Pericardium fibroblast (primary cell): ENCODE data around the gene FAM111B. TPM values are rescaled to one million over a fixed set of nuclear protein-coding genes. Genes with fewer than 3 reads are reported as not detected.

Source experiments
- total RNA-seq: library from RNA; depleted of rRNA; stranded (reverse); fragments of >200 nt; gene quantifications from 2 replicates; pipeline ENCODE4 v1.2.3, GENCODE V29; 2015

FAM111B gene, protein sequence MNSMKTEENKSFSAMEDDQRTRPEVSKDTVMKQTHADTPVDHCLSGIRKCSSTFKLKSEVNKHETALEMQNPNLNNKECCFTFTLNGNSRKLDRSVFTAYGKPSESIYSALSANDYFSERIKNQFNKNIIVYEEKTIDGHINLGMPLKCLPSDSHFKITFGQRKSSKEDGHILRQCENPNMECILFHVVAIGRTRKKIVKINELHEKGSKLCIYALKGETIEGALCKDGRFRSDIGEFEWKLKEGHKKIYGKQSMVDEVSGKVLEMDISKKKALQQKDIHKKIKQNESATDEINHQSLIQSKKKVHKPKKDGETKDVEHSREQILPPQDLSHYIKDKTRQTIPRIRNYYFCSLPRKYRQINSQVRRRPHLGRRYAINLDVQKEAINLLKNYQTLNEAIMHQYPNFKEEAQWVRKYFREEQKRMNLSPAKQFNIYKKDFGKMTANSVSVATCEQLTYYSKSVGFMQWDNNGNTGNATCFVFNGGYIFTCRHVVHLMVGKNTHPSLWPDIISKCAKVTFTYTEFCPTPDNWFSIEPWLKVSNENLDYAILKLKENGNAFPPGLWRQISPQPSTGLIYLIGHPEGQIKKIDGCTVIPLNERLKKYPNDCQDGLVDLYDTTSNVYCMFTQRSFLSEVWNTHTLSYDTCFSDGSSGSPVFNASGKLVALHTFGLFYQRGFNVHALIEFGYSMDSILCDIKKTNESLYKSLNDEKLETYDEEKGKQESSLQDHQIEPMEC
- total RNA-seq = 0.12 and 0.26 TPM in 2 replicates

DNA sequence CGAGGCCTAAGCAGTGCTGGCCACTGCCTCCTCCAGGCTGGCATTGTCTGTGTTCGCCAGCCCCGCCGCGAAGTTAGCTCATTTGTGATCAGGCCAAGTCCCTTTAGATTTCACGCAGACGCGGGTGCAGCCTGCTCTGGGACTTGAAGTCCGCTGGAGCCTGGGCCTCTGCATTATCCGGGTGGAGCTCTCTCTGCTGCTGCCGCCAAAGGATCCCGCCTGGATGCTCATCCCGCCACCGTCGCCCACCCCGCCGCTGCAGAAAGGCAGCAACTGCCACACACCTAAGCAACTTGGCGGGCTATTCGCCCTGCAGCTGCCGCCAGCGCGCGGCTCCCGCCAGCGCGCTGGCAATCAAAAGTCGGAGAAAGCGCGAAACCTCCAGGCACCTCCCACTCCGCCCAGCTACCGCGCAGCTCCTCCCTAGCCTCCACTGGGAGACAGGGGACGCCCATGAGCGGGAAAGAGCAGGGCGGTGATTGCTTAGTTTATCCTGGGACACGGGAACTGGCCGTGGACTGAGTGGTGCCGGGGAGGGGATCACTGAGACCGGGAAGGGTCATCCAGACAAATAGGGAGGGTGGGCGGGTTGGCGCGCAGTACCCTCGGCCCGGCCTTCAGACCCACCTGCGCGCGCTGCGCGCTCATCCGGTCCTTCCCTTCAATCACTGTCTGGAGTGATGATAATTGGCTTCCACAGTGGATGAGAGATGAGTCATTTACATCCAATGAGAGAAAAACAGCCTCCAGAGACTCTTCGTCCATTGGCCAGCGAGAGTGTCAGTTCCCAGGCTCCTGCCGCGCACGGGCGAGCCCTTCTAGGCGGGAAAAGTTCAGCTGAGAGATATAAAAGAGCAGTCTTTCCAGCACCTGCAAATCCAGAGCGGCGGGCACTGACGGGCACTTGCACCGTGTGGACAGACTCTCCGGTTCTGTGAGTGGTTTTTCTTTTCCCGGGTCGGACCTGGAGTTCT lies at the start of gene FAM111B:
FAM111B (plus strand) TSS at position 875 of the 974 bp plus-strand sequence. CDS start 2,389 bp downstream, outside the sequence.

DNA sequence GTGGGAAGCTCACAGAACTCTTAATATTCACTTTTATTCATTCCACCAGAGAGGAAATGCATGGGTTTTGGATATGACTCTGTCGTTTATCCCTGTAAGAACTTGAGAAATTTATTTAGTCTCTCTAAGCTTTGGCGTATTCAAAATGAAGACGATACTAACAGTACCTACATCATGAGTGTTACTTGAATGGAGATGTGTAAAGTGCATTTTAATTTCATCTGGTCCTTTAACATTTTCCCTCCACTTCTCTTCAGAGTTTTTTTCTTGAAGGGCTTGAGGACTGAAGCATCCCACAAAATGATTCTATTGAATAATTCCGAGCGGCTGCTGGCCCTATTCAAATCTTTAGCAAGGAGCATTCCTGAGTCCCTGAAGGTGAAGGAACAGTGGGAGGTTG lies 21.0 kb upstream of the FAM111B start, which contains the start of gene GLYATL1B:
GLYATL1B (plus strand) TSS at position 301 of the 400 bp plus-strand sequence; CDS start at position 301, 0 bp downstream.

DNA sequence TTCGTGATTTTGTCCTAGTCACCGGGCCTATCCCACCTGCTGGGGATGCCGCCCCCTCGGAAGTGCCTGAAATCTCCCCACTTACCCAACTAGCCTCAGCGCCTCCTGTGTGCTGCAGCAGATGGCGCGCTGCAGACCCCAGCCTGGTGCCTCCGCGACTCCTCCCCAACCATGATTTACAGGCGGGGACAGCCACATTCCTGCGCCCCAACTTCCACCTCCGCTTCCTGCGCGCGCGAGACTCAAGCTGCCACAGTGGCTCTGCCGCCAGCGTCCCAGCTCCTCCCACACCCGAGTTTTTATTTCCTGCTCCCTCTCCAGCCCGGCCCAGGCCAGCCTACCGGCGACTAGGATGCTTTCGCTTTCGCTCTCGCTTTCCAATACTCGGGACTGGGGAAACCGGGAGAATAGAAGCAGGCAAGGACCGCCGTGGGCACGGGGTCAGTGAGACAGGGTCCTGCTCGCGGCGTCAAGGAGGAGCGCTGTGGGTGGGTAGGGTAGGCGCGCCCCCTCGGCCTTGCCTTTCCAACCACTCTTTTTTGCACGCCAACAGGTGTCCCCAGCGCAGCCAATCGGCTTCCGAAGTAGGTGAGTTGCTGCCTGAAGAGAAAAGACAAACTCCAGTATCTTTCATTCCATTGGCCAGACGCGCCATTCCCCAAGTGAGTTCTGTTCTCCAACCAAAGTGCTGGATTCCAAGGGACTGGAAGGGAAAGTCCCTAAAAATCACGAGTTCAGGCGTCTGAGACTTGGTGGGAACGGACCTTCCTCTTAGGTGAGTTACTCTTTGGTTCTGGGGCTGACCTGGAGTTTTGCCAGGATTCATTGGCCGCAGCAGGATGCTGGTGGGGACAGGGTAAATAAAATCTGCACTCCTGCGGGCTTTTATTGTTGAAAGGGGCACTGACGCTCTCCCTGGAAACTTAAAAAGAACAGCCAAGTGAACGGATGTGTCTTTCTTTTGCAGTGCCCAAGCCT lies 35.8 kb downstream of the FAM111B start, which contains the start of gene FAM111A:
FAM111A (plus strand) TSS at position 327 of the 978 bp plus-strand sequence. CDS start 6,017 bp downstream, outside the sequence.

DNA sequence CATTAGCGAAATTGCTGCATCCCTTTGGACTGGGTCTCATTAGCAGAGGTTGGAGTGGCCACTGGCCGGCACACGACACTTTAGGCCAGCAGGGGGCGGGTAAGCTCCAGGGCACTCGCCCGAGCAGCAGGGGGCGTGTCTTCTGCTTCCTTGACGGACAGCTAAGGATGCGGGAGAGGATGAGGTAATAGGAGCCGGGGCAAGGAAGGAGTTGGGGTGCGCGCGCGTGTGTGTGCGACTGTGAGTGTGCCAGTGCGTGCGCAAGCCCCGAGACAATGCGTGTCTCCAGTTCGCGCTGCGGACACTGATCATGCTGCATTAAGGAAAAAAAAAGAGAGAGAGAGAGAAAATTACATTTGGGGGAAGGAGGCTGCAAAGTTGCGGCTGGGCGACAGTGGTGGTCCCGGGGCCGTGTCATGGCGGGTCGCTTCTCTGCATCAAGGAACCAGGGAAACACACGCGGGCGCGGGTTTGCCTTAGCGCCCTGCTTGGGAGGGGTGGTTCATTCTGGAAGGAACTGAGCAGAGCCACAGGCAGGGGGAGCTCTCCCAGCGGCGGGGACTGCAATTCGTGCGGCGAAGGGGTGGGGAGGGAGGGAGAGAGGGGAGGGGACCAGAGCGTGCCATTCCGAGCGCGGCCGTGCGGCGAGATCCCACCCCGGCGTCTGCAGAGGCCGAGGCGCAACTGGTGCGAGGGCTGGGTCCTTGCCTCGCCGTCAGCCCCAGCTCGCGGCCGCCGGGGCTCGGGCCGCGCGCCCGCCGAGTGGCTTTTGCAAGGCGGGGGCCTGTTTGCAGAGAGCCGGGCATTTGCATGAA lies 64.7 kb downstream of the FAM111B start, which contains the start of gene DTX4:
DTX4 (plus strand) TSS at position 625 of the 815 bp plus-strand sequence. CDS start 464 bp downstream, outside the sequence.

Other genes with a start within 250 kb of the FAM111B start
- under 0.01 TPM in 1 of 2 replicates, not detected in the other for gene GLYATL1, start 167.7 kb upstream of the FAM111B start, total RNA-seq
- gene GLYATL1B, start 20.9 kb upstream of the FAM111B start, total RNA-seq = not detected in 2 replicates
- 6.5 and 11.3 TPM in 2 replicates for gene FAM111A, start 35.6 kb downstream of the FAM111B start, total RNA-seq
- gene DTX4, start 64.9 kb downstream of the FAM111B start, total RNA-seq = 10.0 and 15.8 TPM in 2 replicates
- gene MPEG1, start 105.7 kb downstream of the FAM111B start, total RNA-seq = not detected in 2 replicates